Urothelium cell line (cell line): ENCODE results near the gene OR52N4.
"Not testable (repeated sequence)": the region's sequence is repeated elsewhere in the genome, so short reads cannot be mapped to it uniquely, and the experiment has no call there.

Source experiments
- DNase-seq: peaks from one replicate; pipeline ENCODE4 v3.0.0; 2011; ENCODE audit warnings: low spot score, mixed read lengths
- FAIRE-seq: peaks from 2 replicates; lab custom pipeline; 2011; peaks lifted over from hg19 to GRCh38; lab: Jason Lieb, UNC

OR52N4 gene

GRCh38 chr11:5753943-5754342, at the start of gene OR52N4:
TSS of gene OR52N4 (plus strand) at chr11:5754243. CDS start at chr11:5754741, 498 bp downstream.
- DNase-seq (no peak), FAIRE-seq (no peak)

GRCh38 chr11:5705688-5706087, 48.4 kb upstream of the OR52N4 start:
- FAIRE-seq (no peak), DNase-seq (no peak)

- FAIRE-seq = no peak
Measured at GRCh38 chr11:5712507-5712906, 41.5 kb upstream of the OR52N4 start.

DNA sequence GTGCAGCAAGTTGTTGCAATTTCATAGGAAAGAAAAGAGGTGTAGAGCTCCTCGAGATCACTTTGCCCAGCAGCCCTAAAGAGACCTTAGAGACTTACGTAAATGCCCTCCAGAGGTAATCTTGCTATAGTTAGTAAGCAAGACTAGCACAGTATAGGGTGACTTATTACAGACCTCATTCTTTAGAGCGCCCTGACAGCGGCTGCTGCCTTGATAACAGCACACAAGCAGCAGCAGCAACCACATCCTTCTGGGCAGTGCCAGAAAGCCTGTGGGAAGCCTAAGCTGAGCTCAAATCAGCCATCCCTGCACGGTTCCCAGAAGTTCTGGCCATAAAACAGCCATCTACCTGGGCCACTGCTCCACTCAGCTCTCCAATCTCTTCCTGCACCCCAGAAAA, 40.3 kb upstream of the OR52N4 start:
- no peak for DNase-seq
- no peak for FAIRE-seq

More at GRCh38 chr11:5712507-5712906, 41.5 kb upstream of the OR52N4 start:
- DNase-seq = peak; percentile 12

GRCh38 chr11:5716518-5716917, 37.5 kb upstream of the OR52N4 start:
- not testable (repeated sequence) for DNase-seq, FAIRE-seq

GRCh38 chr11:5719703-5720495, 34.1 kb upstream of the OR52N4 start:
- FAIRE-seq = peak; percentile 23
- no peak for DNase-seq

GRCh38 chr11:5722622-5723021, 31.4 kb upstream of the OR52N4 start:
- no peak for DNase-seq

DNA sequence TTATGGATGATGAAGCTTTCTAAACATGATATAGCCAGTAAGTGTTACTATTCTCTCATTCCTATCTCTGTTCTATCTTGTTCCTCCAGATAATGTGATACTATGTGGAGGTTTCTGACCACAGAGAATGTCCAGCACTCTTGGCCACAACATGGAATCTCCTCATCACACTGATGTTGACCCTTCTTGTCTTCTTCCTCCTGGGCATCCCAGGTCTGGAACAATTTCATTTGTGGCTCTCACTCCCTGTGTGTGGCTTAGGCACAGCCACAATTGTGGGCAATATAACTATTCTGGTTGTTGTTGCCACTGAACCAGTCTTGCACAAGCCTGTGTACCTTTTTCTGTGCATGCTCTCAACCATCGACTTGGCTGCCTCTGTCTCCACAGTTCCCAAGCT, 27.7 kb upstream of the OR52N4 start:
- DNase-seq = no peak
- FAIRE-seq = no peak

More at GRCh38 chr11:5722622-5723021, 31.4 kb upstream of the OR52N4 start:
- no peak for FAIRE-seq

- DNase-seq (no peak), FAIRE-seq (no peak)
Measured at GRCh38 chr11:5727691-5728090, 26.4 kb upstream of the OR52N4 start.

GRCh38 chr11:5736396-5736795, 17.6 kb upstream of the OR52N4 start, which contains the start of gene OR56B1:
TSS of gene OR56B1 (plus strand) at chr11:5736448. CDS start at chr11:5736517, 69 bp downstream.
- FAIRE-seq = no peak
- peak; percentile 28 for DNase-seq

GRCh38 chr11:5737091-5737490, 17.0 kb upstream of the OR52N4 start:
- FAIRE-seq (peak; percentile 70), DNase-seq (peak; percentile 49)

DNA sequence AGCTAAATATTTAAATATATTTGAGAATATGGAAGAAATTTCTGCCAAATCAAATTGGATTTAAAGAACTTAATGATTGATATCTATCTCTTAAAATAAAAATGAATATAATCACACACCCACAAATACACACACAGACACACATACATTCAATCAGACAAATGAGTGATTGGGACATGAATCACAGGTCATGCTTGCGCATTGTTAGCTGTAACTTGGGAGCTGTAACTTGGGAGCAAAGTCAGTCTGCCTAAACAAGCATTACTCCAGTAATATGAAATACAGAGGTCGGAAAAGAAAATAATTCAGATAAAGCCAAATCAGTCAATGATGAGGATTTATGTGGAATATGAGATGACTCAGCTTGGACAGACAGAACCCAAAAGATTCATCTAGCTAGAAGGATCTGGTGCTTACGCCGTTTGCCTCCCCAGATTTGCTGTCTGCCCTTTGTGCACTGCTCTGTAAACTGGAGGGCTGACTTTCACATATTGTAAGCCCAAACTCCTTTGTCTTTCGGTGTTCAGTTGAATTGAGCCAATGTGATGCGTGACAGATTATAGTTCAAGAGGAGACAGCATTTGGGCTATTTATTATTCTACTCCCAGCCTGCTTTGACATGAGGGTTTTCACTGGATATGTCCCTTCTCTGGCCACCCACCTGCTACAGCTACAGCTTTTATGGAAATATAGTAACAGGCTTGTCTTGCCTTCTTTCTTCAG, 16.2 kb upstream of the OR52N4 start:
- DNase-seq (no peak), FAIRE-seq (no peak)

GRCh38 chr11:5738431-5738830, 15.6 kb upstream of the OR52N4 start:
- no peak for FAIRE-seq
- DNase-seq = no peak

- DNase-seq (no peak), FAIRE-seq (no peak)
Measured at GRCh38 chr11:5746614-5747013, 7.4 kb upstream of the OR52N4 start.

- FAIRE-seq (no peak), DNase-seq (no peak)
Measured at GRCh38 chr11:5749836-5750235, 4.2 kb upstream of the OR52N4 start.

DNA sequence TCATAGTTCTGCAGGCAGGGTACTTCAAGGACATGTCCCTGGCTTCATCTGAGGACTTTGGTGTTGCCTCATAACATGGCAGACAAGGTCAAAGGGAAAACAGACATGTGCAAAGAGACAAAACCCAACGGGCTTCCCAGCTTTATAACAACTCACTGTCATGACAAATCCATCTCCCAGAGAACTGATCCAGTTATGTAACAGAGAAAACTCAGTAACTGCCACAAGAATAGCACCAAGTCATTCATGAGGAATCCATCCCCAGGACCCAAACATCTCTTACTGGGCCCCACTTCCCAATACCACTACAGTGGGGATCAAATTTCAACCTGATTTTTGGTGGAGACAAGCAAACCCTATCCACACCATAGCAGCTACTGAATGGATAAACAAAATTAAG, 13.0 kb downstream of the OR52N4 start:
- FAIRE-seq = no peak
- DNase-seq = peak; percentile 8

DNA sequence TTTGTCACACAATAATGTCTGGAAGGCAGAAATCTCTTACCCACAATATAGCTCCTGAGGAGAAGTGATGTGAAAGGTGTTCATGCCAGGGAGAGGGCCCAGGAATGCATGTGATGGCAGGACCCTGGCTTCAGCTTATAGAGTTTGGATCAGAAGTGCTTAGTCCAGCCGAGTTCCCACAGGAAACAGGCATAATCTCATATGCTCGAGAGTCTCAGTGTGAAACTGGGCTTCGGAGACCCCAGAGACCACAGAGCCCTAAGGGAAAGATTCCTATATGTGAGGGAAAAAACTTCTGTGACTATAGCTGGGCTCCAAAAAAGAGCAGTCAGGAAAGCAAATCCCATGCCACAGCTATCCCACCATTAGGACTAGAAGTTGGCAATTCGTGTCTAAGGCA, 29.2 kb downstream of the OR52N4 start, which contains the start of gene OR52N5:
TSS of gene OR52N5 (minus strand) at position 101 of the 400 bp plus-strand sequence. CDS start 4,721 bp downstream, outside the sequence.
- FAIRE-seq = no peak

GRCh38 chr11:5791165-5791564, 37.1 kb downstream of the OR52N4 start, which contains the start of gene OR52N1:
TSS of gene OR52N1 (minus strand) at chr11:5791265. CDS start at chr11:5788816, 2,449 bp downstream.
- DNase-seq = no peak
- FAIRE-seq = no peak

More for the DNA sequence above, 29.2 kb downstream of the OR52N4 start, which contains the start of gene OR52N5:
- no peak for DNase-seq

- no peak for DNase-seq
- no peak for FAIRE-seq
Measured at GRCh38 chr11:5796541-5796940, 42.5 kb downstream of the OR52N4 start.

DNA sequence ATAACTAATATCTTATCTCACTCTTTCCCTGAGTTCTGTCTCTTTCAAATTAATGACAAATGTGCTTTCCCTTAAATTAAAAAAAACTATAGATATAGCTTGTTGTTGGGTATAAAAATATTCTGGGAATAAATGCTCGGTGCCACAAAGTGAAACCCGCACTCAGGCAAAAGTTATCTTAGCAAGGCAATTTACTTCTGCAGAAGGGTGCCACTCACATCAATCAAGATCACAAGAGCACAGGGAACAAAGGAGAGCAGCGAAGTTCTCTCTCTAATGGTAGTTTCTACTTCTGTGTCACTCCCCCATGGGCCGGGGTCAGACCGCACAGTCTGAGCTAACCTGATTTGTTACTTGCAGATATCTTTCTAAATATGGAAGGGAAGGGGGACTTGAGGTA, 49.9 kb downstream of the OR52N4 start:
- FAIRE-seq = no peak
- no peak for DNase-seq
